Peyer's patch (tissue), 4 donors: Measurements from ENCODE around the gene GLI3.

Experiments used
- POLR2A ChIP-seq, 2 donors: fragments of 450-650 bp; IDR thresholded peaks; one replicate each; pipeline ENCODE4 v1.5.1; 2017; ENCODE audit warnings: antibody characterized with exemption in 2 of 2, mild to moderate bottlenecking in 2 of 2, moderate library complexity in 2 of 2
- TF ChIP-seq, protein P1 (sequence below), 6 experiments: fragments of 450-650 bp in 4 of 6; fragments of 200-600 bp in 2 of 6; sonication (generic) in 1 of 6; IDR thresholded peaks; one replicate each; pipeline ENCODE4 v1.5.1; 2017 to 2019; ENCODE audit warnings: antibody characterized with exemption in 6 of 6, mild to moderate bottlenecking in 3 of 6, moderate library complexity in 1 of 6

DNA sequence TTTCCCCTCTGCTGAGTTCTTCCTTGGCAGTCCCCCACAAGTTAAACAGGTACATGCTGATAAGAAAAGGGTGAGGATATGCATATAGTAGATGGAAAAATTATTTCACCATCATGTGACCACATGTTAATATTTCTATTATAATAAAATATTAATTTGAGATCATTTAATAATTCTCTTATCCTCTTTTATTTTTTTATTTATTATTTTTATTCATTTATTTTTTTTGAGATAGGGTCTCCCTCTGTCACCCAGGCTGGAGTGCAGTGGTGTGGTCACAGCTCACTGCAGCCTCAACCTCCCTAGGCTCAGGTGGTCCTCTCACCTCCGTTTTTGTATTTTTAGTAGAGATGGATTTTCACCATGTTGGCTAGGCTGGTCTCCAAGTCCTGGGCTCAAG is 11.6 kb upstream of the GLI3 start:
- TF ChIP-seq POLR2A (IDR thresholded peaks at IDR 0.05): no peak
- TF ChIP-seq, protein P1, sequence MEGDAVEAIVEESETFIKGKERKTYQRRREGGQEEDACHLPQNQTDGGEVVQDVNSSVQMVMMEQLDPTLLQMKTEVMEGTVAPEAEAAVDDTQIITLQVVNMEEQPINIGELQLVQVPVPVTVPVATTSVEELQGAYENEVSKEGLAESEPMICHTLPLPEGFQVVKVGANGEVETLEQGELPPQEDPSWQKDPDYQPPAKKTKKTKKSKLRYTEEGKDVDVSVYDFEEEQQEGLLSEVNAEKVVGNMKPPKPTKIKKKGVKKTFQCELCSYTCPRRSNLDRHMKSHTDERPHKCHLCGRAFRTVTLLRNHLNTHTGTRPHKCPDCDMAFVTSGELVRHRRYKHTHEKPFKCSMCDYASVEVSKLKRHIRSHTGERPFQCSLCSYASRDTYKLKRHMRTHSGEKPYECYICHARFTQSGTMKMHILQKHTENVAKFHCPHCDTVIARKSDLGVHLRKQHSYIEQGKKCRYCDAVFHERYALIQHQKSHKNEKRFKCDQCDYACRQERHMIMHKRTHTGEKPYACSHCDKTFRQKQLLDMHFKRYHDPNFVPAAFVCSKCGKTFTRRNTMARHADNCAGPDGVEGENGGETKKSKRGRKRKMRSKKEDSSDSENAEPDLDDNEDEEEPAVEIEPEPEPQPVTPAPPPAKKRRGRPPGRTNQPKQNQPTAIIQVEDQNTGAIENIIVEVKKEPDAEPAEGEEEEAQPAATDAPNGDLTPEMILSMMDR (IDR thresholded peaks at IDR 0.05): no peak
